ENCODE measurements around the gene PAK6. TPM values are rescaled to one million over a fixed set of nuclear protein-coding genes. Genes with fewer than 3 reads are reported as not detected.

Gene PAK6
- total and polyA plus RNA-seq, 9 of the 15 experiments (the other 6 are each of a cell fraction or from before 2014, with no cell fraction given): 0.03 to 0.74 (median 0.16) TPM; not detected in 2

DNA sequence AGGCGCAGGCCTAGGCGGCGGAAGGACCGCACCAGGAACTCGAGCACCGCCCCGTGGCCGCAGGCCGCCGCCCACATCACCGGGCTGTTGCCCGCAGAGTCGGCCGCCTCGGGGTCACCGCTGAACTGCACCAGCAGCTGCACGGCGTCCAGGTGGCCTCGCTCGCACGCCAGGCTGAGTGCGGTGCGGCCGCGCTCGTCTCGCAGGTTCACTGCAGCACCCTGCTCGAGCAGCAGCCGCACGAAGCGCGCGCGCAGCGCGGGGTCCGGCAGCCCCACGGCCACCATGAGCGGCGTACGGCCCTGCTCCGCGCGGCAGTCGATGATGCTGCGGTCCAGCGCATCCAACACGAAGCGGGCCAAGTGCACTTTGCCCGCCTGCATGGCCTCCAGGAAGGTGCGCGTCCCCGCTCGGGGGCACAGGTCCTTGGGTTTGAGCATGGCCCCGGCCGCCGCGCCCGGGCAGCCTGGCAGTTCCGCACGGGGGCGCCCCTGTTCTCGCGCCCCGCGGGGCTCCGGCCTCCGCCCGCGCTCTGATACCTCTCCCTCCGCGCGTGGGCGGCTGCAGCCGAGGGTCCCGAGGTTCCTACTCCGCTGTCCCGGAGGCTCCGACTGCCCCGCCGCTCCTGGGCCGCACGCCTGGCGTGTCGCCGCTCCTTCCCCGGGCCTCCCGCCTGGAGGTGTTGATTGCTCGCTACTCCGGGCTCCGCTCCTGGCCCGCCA lies 43.4 kb downstream of the PAK6 start (continued):
- TF ChIP-seq IRF9 (tag; IDR thresholded peaks at IDR 0.05) (no peak), JUNB (CRISPR knock-in tag; conservative IDR thresholded peaks at IDR 0.05) (no peak), NFIC (IDR thresholded peaks at IDR 0.05) (no peak), SUPT5H (IDR thresholded peaks at IDR 0.05) (no peak), MAFG (tag; conservative IDR thresholded peaks at IDR 0.05) (no peak), ZSCAN29 (IDR thresholded peaks at IDR 0.05) (no peak), FOS (IDR thresholded peaks at IDR 0.05; ENCODE audit: extremely low read depth, insufficient read length) (no peak), ZNF282 (CRISPR knock-in tag; IDR thresholded peaks at IDR 0.05) (peak; percentile 94; the same call in 1 of the 2 replicates), MXD1 (CRISPR knock-in tag; IDR thresholded peaks at IDR 0.05; ENCODE audit: borderline replicate concordance, poor library complexity, severe bottlenecking) (no peak), ATF2 (CRISPR knock-in tag; IDR thresholded peaks at IDR 0.05) (no peak; the same call in 1 of the 2 replicates), RB1 (IDR thresholded peaks at IDR 0.05; ENCODE audit: low read depth) (peak; percentile 52; the same call in 1 of the 2 replicates), ZBTB7A (IDR thresholded peaks at IDR 0.05; ENCODE audit: borderline replicate concordance, control insufficient read depth, low read depth, low read length) (peak; percentile 64; the same call in 1 of the 2 replicates), PRDM10 (IDR thresholded peaks at IDR 0.05; ENCODE audit: partially characterized antibody) (no peak)
- TF ChIP-seq, protein P1, sequence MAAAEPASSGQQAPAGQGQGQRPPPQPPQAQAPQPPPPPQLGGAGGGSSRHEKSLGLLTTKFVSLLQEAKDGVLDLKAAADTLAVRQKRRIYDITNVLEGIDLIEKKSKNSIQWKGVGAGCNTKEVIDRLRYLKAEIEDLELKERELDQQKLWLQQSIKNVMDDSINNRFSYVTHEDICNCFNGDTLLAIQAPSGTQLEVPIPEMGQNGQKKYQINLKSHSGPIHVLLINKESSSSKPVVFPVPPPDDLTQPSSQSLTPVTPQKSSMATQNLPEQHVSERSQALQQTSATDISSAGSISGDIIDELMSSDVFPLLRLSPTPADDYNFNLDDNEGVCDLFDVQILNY (CRISPR knock-in tag; IDR thresholded peaks at IDR 0.05): no peak
- TF ChIP-seq, protein P2, sequence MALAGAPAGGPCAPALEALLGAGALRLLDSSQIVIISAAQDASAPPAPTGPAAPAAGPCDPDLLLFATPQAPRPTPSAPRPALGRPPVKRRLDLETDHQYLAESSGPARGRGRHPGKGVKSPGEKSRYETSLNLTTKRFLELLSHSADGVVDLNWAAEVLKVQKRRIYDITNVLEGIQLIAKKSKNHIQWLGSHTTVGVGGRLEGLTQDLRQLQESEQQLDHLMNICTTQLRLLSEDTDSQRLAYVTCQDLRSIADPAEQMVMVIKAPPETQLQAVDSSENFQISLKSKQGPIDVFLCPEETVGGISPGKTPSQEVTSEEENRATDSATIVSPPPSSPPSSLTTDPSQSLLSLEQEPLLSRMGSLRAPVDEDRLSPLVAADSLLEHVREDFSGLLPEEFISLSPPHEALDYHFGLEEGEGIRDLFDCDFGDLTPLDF (CRISPR knock-in tag; IDR thresholded peaks at IDR 0.05): peak; percentile 14; the same call in 1 of the 2 replicates
- TF ChIP-seq, protein P3, sequence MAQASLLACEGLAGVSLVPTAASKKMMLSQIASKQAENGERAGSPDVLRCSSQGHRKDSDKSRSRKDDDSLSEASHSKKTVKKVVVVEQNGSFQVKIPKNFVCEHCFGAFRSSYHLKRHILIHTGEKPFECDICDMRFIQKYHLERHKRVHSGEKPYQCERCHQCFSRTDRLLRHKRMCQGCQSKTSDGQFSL (CRISPR knock-in tag; IDR thresholded peaks at IDR 0.05): no peak
- TF ChIP-seq, protein P3 (tag; IDR thresholded peaks at IDR 0.05): no peak

Measured in K562 (cell line).